Right hindlimb (tissue), 1 donor: Measurements from ENCODE around the gene PTRH1.

Experiments used
- DNase-seq: peaks from one replicate; pipeline ENCODE4 v3.0.0-alpha.2; 2018

Gene PTRH1

DNA sequence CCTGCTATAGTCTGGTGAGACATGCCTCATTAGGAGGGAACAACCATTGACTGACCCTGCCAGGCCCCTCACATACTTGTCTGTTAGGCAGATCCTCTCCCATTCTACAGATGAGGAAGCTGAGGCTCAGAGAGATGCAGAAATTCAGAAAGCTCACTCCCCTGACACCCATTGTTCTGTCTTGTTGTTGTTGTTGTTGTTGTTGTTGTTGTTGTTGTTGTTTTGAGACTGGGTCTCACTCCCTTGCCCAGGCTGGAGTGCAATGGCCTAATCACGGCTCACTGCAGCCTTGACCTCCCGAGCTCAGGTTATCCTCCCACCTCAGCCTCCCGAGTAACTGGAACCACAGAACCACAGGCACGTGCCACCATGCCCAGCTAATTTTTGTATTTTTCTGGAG is 21.8 kb downstream of the PTRH1 start:
- no peak for DNase-seq

DNA sequence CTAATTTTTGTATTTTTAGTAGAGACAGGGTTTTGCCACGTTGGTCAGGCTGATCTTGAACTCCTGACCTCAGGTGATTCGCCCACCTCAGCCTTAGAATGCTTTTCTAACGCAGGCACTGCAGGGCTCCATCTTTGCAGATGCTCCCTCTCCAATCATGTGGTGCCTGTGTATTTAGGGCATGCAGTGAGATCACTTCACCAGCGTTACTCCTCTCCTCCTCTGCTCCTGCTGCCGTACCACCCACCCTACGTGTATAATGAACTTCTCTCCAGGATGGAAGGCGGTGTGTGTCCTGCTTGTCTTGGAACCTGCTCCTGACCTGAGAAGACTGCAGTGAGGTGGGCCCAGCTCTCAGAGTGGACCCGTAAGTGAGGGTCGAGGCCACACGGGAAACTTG is 22.3 kb downstream of the PTRH1 start:
- no peak for DNase-seq

DNA sequence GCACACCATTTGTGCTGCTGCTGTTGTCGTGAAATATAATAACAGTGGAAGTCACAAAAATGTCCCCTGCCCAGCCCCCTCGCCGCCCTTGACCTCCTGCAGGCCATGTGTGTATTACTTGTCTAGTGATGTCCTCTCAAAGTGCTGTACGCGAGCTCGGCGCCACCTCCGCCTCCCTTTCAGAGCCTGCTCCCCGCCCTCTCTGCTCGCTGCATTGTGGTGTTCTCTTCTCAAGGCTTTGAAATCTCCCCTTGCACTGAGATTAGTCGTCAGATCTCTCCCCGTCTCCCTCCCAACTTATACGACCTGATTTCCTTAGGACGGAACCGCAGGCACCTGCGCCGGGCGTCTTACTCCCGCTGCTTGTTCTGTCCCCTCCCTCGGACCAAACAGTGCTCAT is 23.4 kb downstream of the PTRH1 start:
- no peak for DNase-seq

DNA sequence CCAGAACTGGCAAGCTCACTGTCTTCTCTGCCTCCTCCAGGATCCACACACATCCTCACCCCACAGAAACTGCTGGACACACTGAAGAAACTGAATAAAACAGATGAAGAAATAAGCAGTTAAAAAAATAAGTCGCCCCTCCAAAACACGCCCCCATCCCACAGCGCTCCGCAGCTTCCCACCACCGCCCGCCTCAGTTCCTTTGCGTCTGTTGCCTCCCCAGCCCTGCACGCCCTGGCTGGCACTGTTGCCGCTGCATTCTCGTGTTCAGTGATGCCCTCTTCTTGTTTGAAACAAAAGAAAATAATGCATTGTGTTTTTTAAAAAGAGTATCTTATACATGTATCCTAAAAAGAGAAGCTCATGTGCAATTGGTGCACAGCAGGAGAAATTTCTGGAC is 24.7 kb downstream of the PTRH1 start:
- DNase-seq = no peak

DNA sequence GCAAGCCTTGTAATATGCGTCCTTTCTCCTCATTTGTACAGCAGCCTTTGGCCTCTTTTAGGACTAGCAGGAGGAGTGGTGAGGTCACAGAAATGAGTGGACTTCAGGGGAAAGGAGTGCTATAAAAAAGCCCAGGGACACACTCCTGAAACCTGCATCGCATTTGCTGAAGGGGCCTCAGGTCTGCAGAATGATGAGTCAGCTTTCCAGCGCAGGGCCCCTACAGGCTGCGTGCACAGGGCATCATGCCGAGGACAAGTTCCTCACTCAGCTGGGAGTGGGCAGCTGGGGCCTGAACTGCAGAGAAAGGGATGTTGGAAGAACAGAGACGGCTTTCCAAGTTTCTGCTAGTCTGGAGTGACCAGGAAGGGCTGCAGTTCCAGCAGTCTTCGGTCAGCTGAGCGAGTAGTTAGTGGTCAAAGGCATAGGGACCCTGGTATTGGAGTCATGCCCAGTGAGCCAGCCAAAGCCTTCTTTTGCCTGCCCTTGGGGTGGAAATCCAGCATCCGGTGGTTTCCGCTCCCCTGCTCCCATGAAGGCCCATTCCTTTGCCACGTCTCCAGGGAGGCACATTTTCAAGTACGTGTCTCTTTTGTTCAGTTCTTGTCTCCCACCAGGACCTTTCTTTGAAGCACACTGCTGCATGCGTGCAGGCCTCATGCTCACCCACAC is 26.0 kb downstream of the PTRH1 start:
- no peak for DNase-seq

DNA sequence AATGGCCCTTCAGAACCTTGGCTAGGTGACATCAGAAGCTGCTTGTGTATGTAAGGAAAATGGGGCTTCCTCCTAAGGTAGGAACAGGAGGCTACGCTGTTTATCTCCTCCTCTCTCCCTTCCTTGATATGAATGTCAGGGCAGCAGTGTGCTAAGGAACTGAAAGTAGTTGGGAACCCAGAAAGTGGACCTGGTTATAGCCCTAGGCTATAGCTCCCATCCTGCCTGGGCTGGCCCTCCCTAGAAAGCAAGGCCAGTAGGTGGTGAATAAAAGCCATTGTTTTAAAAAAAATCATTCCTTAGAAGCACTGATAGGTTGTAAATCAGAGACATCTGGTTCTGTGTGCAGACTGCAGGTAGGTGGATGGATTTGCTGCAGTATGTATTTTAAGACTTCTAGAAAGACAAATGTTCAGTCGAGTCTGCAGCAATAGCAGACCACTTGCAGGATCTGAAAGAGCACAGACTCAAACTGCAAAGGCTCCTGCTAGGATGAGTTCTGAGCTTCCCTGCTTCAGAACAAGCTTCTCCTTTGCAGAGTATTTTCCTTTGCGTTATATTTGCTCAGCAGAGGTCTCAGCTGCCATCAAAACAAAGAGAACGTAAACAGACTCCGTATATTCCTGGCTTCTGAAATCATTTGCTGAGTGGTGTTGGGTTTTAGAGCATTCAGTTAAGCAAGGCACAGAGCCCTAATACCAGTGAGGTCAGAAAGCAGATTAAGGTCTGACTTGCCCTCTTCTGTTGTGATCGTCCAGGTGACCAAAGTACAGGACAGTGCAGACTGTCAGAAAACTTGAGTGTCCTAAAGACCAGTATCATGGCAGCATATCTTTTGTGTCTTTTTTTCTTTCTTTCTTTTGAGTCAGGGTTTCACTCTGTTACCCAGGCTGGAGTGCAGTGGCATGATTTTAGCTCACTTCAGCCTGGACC is 28.7 kb downstream of the PTRH1 start:
- DNase-seq = no peak

DNA sequence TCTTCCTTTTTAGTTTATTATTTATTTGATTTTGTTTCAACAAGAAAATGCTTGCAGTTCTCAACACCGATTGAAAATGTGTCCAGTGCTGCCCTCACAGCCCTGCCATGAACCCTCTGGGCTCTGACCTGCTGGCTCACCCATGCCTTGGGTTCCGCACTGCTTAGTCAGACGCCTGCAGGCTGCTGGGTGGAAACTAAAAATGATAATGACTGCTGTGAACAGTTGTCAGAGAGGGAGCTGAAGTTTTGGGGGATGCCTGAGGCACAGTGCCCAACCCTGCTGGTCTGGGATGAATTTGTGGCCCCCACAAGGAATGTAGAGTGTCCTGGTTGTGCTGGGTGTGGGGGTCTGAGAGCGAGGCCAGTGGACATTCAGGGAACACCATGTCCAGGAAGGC is 30.9 kb downstream of the PTRH1 start:
- no peak for DNase-seq

DNA sequence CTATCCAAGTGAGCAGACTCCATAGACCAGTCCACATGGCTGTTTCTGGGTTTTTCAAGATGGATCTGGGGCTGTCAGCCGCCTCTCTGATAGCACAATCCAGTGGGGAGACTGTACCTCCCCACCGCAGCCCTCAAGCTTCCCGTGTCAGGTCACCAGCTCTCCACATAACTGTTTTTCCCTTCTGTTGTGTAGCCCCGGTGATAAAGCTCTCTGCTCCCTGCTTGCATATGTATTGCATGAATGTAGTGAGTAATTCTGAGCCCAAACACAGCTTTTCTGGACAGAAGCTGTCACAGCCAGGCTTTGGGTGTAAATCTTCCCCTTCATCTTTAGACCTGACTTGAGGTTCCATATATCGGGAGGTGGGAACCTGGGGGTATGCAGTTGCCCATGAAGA is 31.7 kb downstream of the PTRH1 start:
- no peak for DNase-seq

DNA sequence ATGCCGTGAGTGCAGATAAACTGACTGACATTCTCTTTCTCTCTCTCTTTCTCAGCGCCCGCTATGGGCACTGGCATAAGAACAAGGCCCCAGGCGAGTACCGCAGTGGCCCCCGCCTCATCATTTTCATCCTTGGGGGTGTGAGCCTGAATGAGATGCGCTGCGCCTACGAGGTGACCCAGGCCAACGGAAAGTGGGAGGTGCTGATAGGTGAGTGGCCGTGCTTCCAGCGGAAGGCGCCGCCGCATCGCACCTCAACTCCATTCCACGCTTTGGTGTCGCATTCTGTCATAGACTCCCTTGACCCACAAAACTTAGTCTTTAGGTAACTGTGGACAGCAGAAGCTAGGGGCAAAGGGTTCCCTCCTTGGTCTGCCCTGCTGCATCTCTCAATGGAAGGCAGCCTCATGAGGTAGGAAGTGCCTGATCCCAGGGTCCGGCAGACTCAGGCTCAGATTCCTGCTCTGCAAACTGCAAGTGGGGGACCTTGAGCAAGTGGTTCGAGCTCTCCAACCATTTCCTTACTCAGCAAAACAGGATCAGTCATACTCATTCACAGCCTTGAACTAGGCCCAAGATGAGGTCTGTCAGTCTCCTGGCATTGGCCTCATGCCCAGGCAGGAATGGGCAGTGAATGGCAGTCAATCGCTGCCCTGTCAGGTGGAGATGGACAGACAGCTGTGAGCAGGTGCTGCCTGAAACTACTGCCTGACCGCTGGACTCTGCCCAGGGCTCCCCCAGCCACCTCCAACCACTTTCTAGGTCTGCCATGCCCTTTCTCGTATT is 32.9 kb downstream of the PTRH1 start:
- DNase-seq = no peak

DNA sequence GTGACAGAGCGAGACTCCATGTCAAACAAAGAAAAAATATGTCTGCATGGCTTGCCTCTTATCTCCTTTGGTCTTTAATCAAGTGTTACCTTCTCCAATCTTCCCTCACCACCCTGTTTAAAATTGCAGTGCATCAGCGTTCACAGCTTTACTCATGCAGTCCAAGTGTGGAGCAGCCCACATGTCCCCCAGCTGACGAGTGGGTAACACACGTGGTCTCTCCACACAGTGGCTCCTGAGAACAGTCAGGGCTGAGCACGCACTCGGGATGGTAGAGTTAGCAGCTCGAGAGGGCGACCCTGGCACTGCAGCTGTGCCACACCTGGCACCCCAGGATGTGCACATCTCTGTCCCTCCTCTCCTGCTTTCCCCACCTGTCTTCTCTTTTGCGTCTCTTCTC is 34.6 kb downstream of the PTRH1 start:
- peak; percentile 10 for DNase-seq

DNA sequence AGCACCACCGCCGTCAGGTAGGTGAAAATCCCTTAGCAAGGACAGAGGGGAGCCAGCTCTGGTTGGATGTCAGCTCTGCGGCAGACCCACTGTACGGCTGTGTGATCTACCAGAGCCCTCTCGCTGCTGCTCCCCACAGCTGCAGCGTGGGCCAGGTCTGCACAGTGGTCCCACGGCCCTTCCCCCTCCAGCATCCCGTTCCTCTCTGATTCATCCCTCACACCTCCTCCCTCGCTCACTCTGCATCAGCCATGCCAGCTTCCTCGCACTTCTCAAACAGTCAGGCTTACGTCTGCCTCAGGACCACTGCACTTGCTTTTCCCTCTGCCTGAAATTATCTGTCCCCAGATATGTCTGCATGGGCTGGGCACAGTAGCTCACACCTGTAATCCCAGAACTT is 35.2 kb downstream of the PTRH1 start:
- DNase-seq = peak; percentile 4

DNA sequence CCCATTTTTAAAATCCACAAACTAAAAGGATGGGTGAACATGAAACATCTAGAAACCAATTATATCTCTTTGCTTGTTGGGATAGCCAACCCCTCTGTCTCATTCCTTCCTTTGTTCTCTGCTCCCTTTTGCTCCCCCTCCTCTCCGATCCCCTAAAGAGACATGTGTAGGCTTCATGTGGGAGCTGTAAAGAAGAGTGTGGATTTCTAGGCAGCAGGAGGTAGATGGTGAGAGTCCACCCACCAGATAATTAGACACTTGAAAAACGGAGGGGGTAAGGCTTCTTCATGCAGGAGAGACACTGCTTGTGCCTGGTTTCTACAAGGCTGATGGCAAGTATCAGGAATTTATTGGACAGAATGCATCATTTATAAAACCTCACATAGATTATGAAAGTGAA is 36.0 kb downstream of the PTRH1 start:
- no peak for DNase-seq

DNA sequence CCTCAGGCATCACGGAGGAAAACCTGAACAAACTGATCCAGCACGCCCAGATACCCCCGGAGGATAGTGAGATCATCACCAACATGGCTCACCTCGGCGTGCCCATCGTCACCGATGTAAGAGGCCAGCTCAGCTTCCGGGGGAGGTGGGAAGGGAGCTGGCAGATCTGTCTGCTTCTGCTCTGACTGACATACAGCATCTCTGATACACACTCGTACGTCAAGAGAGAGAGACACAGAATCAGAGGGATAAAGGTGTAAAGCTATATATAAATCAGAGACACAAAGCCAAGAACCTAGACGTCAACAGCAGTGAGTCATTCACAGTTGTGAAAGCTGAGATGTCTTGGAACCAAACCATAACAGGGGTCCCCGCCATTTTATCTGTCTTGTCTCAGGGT is 38.8 kb downstream of the PTRH1 start:
- DNase-seq = peak; percentile 3

DNA sequence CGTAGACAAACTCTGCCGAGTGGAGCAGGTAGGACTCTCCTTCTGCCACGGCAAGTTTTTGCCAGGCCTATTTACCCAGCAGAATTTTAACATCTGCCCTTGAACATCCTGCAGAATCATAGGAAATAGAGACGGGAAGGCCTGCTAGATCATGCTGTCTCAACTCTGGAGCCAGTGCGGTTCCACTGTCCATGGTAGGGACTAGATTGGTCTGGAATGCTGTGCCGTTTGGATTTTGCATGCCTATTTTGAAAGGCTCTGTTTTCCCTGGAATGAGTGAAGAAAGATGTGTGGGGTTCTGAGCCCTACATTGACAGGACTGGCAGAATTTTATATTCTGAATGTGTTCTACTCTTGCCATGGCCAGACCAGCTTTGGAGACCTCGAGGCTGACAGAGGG is 42.2 kb downstream of the PTRH1 start:
- no peak for DNase-seq

DNA sequence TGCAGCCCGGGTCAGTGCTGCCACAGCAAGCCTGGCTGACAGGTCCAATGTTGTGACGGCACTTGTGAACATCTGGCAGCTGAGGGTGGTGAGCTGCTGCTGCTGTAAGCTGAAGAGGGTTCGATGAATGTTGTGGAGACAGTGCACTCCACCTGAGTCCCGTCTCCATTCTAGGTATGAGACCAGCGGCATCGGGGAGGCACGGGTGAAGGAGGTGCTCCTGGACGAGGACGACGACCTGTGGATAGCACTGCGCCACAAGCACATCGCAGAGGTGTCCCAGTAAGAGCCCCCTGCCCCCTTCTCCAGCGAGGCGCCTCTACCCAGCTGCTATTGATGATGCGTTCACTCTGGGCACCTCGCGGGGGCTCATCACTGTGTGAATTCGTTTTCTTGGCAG is 47.6 kb downstream of the PTRH1 start:
- no peak for DNase-seq

DNA sequence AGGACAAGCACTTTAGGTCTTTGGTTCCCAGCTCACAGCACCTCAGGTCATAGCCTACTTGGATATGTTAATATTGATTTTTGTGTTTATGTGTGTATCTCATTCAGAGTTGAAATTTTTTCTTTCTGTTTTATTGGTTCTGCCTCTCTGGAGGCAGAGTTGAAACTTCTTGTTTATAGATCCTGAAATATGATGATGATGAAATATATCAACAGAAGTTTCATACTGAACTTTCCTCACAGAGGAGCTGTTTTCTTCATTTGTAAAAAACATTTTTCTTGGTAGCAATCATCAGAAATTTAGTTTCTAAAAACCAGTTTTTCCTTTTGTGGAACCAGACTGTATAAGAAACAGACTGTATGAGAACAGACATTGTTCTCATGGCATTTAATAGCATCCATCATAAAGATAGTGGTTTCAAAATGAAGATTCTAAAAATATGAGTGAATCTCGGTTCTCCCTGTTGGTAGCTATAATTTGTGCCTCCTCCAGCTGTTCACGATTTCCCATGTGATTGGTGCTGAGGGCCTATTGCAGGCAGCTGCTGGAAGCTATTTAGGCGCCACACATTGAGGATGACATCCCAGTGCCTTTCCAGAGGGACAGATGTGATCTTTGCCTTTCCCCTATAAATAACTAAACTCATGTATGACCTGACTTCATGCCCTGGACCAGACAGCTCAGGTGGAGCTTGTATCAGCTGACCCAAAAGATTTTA is 48.2 kb downstream of the PTRH1 start:
- DNase-seq = no peak

DNA sequence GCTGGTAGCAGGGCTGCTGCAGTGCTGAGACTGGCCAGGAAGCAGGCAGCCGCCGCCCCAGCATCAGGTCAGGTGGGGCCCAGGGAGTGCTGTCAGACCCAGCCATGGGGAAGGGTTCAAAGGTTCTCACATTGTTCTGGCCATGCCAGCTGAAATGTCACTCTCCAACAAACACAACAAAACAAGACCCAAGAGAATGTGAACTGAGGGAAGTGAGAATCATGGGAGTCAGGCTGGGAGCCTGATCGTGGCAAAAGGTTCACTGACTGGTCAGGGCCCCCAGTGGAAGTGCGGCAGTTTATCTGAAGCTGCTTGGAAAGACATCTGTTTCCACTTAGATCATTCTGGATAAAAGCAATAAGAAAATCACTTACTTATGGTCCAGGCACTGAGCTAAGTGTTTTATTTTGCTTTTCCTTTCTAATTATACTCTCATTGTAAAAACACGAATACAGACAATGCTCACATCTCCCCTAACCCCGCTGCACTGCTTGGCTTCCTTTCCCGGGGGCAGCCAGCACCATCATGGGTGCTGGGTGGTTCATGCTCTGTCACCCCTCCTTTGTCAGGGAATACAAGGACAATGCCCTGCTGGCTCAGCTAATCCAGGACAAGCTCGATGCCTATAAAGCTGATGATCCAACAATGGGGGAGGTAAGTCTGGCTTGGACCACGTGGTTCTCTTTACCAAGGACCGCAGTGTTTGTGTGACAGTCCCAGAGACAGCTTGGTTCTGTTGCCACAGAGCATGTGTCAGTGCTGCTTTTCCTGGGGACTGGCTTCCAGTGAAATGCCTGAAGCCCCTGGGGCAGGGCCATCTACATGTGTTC is 50.6 kb downstream of the PTRH1 start:
- DNase-seq = no peak

DNA sequence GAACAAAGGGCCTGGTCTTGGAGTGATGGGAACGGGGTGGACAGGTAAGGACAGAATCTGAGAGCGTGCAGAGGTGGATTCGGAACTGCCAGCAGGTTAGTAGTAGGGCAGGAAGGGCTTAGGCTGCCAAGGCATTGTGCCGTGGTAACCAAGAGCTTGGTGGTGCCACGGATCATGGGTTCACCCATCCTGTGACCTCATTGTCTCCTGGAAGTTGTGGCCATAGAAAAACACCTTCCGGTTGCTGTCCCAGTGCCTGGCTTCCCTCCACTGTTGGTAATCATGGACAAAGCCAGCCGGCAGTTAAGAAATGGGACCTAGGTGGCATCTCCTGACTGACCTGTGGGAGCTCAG is 51.2 kb downstream of the PTRH1 start:
- no peak for DNase-seq
